Measurements from ENCODE around the gene GRPEL1. TPM values are rescaled to one million over a fixed set of nuclear protein-coding genes. Genes with fewer than 3 reads are reported as not detected.

Gene GRPEL1
- total RNA-seq, 1 donor from 2014 or later, result 19.7 TPM

GRCh38 chr4:7043284-7044136 lies 24.4 kb downstream of the GRPEL1 start, which contains the start of gene TADA2B:
Gene TADA2B (plus strand): TSS chr4:7043372. CDS start chr4:7043580, 208 bp downstream.
- Mint-ChIP-seq H3K4me1 (ENCODE audit: unreplicated experiment) (peaks cover 41% of the 10 kb centered on the region), H3K27me3 (ENCODE audit: unreplicated experiment) (no peaks in the 10 kb centered on the region), H3K4me3 (ENCODE audit: unreplicated experiment) (peak within 1 kb of the TSS; percentile 90), H3K36me3 (ENCODE audit: unreplicated experiment) (peaks cover 3% of the 10 kb centered on the region), H3K27ac (ENCODE audit: unreplicated experiment) (peak within 1 kb of the TSS; percentile 90), H3K9me3 (ENCODE audit: unreplicated experiment) (no peaks in the 10 kb centered on the region)
- peak; percentile 88 for DNase-seq (ENCODE audit: extremely low spot score, unreplicated experiment)
- TF ChIP-seq CTCF (IDR thresholded peaks at IDR 0.05), result no peak

- Mint-ChIP-seq H3K36me3 (ENCODE audit: unreplicated experiment) (peaks cover 3% of the 10 kb centered on the region), H3K27ac (ENCODE audit: unreplicated experiment) (peak overlapping the region; percentile 90), H3K4me3 (ENCODE audit: unreplicated experiment) (peak overlapping the region; percentile 90), H3K27me3 (ENCODE audit: unreplicated experiment) (no peaks in the 10 kb centered on the region), H3K4me1 (ENCODE audit: unreplicated experiment) (peaks cover 41% of the 10 kb centered on the region), H3K9me3 (ENCODE audit: unreplicated experiment) (no peaks in the 10 kb centered on the region)
- DNase-seq (ENCODE audit: extremely low spot score, unreplicated experiment), result peak; percentile 100
- peak; percentile 48 for TF ChIP-seq CTCF (IDR thresholded peaks at IDR 0.05)
Observed at GRCh38 chr4:7042503-7043283, 25.2 kb downstream of the GRPEL1 start.

- H3K4me1 Mint-ChIP-seq (ENCODE audit: unreplicated experiment), result peaks cover 45% of the 10 kb centered on the region
- TF ChIP-seq CTCF (IDR thresholded peaks at IDR 0.05), result no peak
- no peak for DNase-seq (ENCODE audit: extremely low spot score, unreplicated experiment)
Observed at GRCh38 chr4:7041801-7042502, 25.9 kb downstream of the GRPEL1 start.

GRCh38 chr4:7041246-7041645 lies 26.6 kb downstream of the GRPEL1 start:
- Mint-ChIP-seq H3K27me3 (ENCODE audit: unreplicated experiment) (no peaks in the 10 kb centered on the region), H3K36me3 (ENCODE audit: unreplicated experiment) (peaks cover 3% of the 10 kb centered on the region), H3K4me1 (ENCODE audit: unreplicated experiment) (peaks cover 45% of the 10 kb centered on the region), H3K4me3 (ENCODE audit: unreplicated experiment) (peak overlapping the region; percentile 90), H3K27ac (ENCODE audit: unreplicated experiment) (no peak overlapping the region), H3K9me3 (ENCODE audit: unreplicated experiment) (no peaks in the 10 kb centered on the region)
- no peak for TF ChIP-seq CTCF (IDR thresholded peaks at IDR 0.05)
- no peak for DNase-seq (ENCODE audit: extremely low spot score, unreplicated experiment)

More at GRCh38 chr4:7041801-7042502, 25.9 kb downstream of the GRPEL1 start:
- Mint-ChIP-seq H3K9me3 (ENCODE audit: unreplicated experiment) (no peaks in the 10 kb centered on the region), H3K27ac (ENCODE audit: unreplicated experiment) (peak overlapping the region; percentile 90), H3K36me3 (ENCODE audit: unreplicated experiment) (peaks cover 3% of the 10 kb centered on the region), H3K4me3 (ENCODE audit: unreplicated experiment) (peak overlapping the region; percentile 90), H3K27me3 (ENCODE audit: unreplicated experiment) (no peaks in the 10 kb centered on the region)
